ENCODE results near the gene PDGFA. TPM values are rescaled to one million over a fixed set of nuclear protein-coding genes. Genes with fewer than 3 reads are reported as not detected.
"Not testable (repeated sequence)": the region's sequence is repeated elsewhere in the genome, so short reads cannot be mapped to it uniquely, and the experiment has no call there.

The PDGFA gene
- total RNA-seq, 1 donor from 2014 or later = 10.6 TPM

GRCh38 chr7:557558-557881, 37.9 kb upstream of the PDGFA start:
- peaks cover 5% of the 10 kb centered on the region for H3K36me3 Mint-ChIP-seq (ENCODE audit: low read depth)
- no peak for DNase-seq (ENCODE audit: low spot score)
- H3K27ac Mint-ChIP-seq = no peak overlapping the region
- no peaks in the 10 kb centered on the region for H3K4me1 Mint-ChIP-seq (ENCODE audit: low read depth)
- H3K4me3 Mint-ChIP-seq (ENCODE audit: low read depth) = no peak overlapping the region
- H3K27me3 Mint-ChIP-seq (ENCODE audit: low read depth) = no peaks in the 10 kb centered on the region
- intact Hi-C loops (cut with micrococcal nuclease) = no loop called here
- no peaks in the 10 kb centered on the region for H3K9me3 Mint-ChIP-seq

DNA sequence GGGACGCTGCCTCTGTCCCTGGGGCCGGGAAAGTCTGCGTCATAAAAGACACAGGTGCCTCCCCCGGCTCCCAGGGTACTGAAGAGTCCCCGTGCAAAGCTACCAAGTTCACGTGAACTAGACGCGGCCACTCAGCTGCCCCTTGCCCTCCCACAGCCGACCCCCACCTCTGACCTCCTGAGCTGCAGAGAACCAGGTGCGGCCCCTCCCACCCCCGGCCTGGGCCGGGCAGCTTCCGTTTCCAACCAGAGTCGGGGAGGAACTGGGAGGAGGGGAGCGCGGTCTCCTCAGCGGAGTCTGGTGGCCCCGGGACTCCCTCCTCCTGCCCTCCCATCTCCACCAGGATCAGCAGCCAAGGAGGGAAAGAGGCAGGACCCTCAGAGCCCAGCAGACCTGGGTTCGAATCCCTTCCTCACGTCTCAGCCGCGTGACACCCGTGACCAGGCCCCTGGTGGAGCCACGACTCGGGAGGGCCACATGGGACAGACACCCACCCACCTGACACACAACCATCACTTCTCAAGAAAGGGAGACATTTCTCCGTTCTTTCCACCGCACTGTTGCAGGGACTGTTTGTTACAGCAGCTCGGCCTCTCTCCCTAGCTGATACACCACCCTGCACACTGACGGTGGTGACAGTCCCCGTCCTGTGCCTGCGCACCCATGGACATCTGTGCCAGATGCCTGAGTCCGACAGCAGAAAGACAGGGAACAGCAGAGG, 37.4 kb upstream of the PDGFA start:
- DNase-seq (ENCODE audit: low spot score) = no peak
- Mint-ChIP-seq H3K36me3 (ENCODE audit: low read depth) (peaks cover 5% of the 10 kb centered on the region), H3K9me3 (no peaks in the 10 kb centered on the region), H3K27me3 (ENCODE audit: low read depth) (no peaks in the 10 kb centered on the region), H3K4me3 (ENCODE audit: low read depth) (no peak overlapping the region), H3K4me1 (ENCODE audit: low read depth) (no peaks in the 10 kb centered on the region), H3K27ac (no peak overlapping the region)
- intact Hi-C loops (cut with micrococcal nuclease) = no loop called here

- intact Hi-C loops (cut with micrococcal nuclease) = no loop called here
- peaks cover 5% of the 10 kb centered on the region for H3K36me3 Mint-ChIP-seq (ENCODE audit: low read depth)
- no peaks in the 10 kb centered on the region for H3K4me1 Mint-ChIP-seq (ENCODE audit: low read depth)
- H3K9me3 Mint-ChIP-seq = no peaks in the 10 kb centered on the region
- no peak for DNase-seq (ENCODE audit: low spot score)
- H3K4me3 Mint-ChIP-seq (ENCODE audit: low read depth) = no peak overlapping the region
- H3K27me3 Mint-ChIP-seq (ENCODE audit: low read depth) = no peaks in the 10 kb centered on the region
- no peak overlapping the region for H3K27ac Mint-ChIP-seq
Observed at GRCh38 chr7:556291-556826, 36.7 kb upstream of the PDGFA start.

- Mint-ChIP-seq H3K36me3 (ENCODE audit: low read depth) (peaks cover 5% of the 10 kb centered on the region), H3K4me3 (ENCODE audit: low read depth) (no peak overlapping the region), H3K4me1 (ENCODE audit: low read depth) (no peaks in the 10 kb centered on the region), H3K9me3 (no peaks in the 10 kb centered on the region), H3K27ac (no peak overlapping the region), H3K27me3 (ENCODE audit: low read depth) (no peaks in the 10 kb centered on the region)
- no peak for DNase-seq (ENCODE audit: low spot score)
- intact Hi-C loops (cut with micrococcal nuclease) = no loop called here
Observed at GRCh38 chr7:555551-556160, 36.0 kb upstream of the PDGFA start.

- intact Hi-C loops (cut with micrococcal nuclease) = no loop called here
- Mint-ChIP-seq H3K4me3 (ENCODE audit: low read depth) (no peak overlapping the region), H3K4me1 (ENCODE audit: low read depth) (no peaks in the 10 kb centered on the region), H3K27me3 (ENCODE audit: low read depth) (no peaks in the 10 kb centered on the region), H3K36me3 (ENCODE audit: low read depth) (peaks cover 5% of the 10 kb centered on the region), H3K27ac (no peak overlapping the region), H3K9me3 (no peaks in the 10 kb centered on the region)
- no peak for DNase-seq (ENCODE audit: low spot score)
Observed at GRCh38 chr7:553636-554111, 34.0 kb upstream of the PDGFA start.

DNA sequence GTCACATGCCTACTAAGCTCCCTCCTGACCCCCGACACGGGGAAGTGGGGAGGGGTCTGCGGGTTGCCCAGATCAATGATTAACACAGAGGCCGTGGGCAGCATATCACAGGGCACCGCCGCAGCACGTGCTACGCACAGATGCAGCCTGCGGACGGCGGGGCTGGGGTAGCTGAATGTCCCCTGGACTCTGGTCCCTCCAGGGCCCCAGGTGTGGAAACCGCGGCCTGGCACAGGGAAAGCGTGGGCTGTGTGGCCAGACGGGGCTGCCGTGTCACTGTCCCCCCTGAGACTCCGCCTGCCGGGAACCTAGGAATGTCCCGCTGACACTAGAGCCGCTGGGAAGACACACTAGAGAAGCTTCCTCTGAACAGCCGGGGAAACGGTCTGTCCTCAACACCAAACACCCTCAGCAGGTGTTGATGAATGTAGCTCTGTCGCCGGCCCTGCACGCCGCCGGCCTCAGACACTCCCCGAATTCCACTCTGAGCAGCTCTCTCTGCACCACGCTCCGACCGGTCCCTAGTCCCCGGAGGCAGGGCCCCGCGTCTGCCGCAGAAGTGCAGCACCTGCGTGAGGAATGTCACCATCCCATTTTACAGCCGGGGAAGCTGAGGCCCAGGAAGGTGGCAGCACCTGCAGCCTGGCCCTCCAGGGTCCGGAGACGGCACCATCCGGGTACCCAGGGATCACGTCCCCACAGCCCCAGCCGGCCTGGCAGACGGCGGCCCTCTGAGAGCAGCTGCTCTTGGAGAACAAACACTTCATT, 33.4 kb upstream of the PDGFA start:
- no peak for DNase-seq (ENCODE audit: low spot score)
- no peak overlapping the region for H3K27ac Mint-ChIP-seq
- peaks cover 4% of the 10 kb centered on the region for H3K36me3 Mint-ChIP-seq (ENCODE audit: low read depth)
- H3K9me3 Mint-ChIP-seq = no peaks in the 10 kb centered on the region
- no peaks in the 10 kb centered on the region for H3K27me3 Mint-ChIP-seq (ENCODE audit: low read depth)
- no peaks in the 10 kb centered on the region for H3K4me1 Mint-ChIP-seq (ENCODE audit: low read depth)
- no peak overlapping the region for H3K4me3 Mint-ChIP-seq (ENCODE audit: low read depth)
- intact Hi-C loops (cut with micrococcal nuclease) = no loop called here

GRCh38 chr7:552151-552867, 32.7 kb upstream of the PDGFA start:
- H3K4me1 Mint-ChIP-seq (ENCODE audit: low read depth); H3K4me3 Mint-ChIP-seq (ENCODE audit: low read depth); H3K27ac Mint-ChIP-seq; H3K36me3 Mint-ChIP-seq (ENCODE audit: low read depth); DNase-seq (ENCODE audit: low spot score); intact Hi-C loops (cut with micrococcal nuclease); H3K27me3 Mint-ChIP-seq (ENCODE audit: low read depth); H3K9me3 Mint-ChIP-seq: not testable (repeated sequence)

DNA sequence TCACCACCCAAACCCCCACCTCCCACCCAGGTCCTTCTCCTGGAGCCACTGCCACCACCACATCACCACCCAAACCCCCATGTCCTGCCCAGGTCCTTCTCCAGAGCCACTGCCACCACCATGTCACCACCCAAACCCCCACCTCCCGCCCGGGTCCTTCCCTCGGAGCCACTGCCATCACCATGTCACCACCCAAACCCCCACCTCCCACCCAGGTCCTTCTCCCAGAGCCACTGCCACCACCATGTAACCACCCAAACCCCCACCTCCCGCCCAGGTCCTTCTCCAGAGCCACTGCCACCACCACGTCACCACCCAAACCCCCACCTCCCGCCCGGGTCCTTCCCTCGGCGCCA, 31.9 kb upstream of the PDGFA start:
- intact Hi-C loops (cut with micrococcal nuclease); H3K4me1 Mint-ChIP-seq (ENCODE audit: low read depth); DNase-seq (ENCODE audit: low spot score); H3K9me3 Mint-ChIP-seq; H3K27me3 Mint-ChIP-seq (ENCODE audit: low read depth); H3K27ac Mint-ChIP-seq; H3K36me3 Mint-ChIP-seq (ENCODE audit: low read depth); H3K4me3 Mint-ChIP-seq (ENCODE audit: low read depth): not testable (repeated sequence)

DNA sequence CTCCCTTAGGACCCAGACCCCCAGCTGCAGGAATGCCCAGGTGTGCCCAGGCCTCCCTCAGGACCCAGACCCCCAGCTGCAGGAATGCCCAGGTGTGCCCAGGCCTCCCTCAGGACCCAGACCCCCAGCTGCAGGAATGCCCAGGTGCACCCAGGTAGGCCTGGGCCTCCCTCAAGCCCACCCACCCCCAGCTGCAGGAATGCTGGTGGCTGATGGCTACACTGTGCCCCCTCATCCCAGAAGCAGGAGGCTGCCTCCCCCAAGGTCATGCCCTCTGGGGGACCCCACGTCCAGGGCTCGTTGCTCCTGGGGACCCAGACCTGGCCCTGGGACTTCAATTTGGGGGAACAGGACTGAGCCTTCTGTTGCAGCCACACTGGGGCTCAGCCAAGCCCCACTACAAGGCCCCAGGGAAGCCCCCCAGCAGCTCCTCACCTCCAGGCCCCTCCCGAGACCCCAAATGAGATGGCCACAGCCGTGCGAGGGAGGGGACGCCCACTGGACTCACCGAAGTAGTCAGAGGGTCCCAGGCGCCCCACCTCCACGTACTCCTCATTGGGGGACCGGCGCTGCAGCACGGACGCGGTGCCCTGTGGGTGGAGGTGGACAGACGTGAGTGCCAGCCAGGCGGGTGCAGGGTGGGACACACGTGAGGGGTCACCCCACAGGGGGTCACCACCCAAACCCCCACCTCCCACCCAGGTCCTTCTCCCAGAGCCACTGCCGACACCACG, 31.4 kb upstream of the PDGFA start:
- Mint-ChIP-seq H3K27ac (no peak overlapping the region), H3K9me3 (no peaks in the 10 kb centered on the region), H3K4me3 (ENCODE audit: low read depth) (no peak overlapping the region), H3K36me3 (ENCODE audit: low read depth) (no peaks in the 10 kb centered on the region), H3K4me1 (ENCODE audit: low read depth) (no peaks in the 10 kb centered on the region), H3K27me3 (ENCODE audit: low read depth) (no peaks in the 10 kb centered on the region)
- no peak for DNase-seq (ENCODE audit: low spot score)
- intact Hi-C loops (cut with micrococcal nuclease) = no loop called here

GRCh38 chr7:549891-550625, 30.4 kb upstream of the PDGFA start:
- no peak overlapping the region for H3K4me3 Mint-ChIP-seq (ENCODE audit: low read depth)
- no peak overlapping the region for H3K27ac Mint-ChIP-seq
- H3K27me3 Mint-ChIP-seq (ENCODE audit: low read depth) = no peaks in the 10 kb centered on the region
- intact Hi-C loops (cut with micrococcal nuclease) = no loop called here
- no peaks in the 10 kb centered on the region for H3K4me1 Mint-ChIP-seq (ENCODE audit: low read depth)
- no peak for DNase-seq (ENCODE audit: low spot score)
- H3K36me3 Mint-ChIP-seq (ENCODE audit: low read depth) = no peaks in the 10 kb centered on the region
- H3K9me3 Mint-ChIP-seq = no peaks in the 10 kb centered on the region

GRCh38 chr7:549066-549890, 29.6 kb upstream of the PDGFA start:
- no peaks in the 10 kb centered on the region for H3K4me1 Mint-ChIP-seq (ENCODE audit: low read depth)
- no peaks in the 10 kb centered on the region for H3K36me3 Mint-ChIP-seq (ENCODE audit: low read depth)
- no peak for DNase-seq (ENCODE audit: low spot score)
- no peak overlapping the region for H3K4me3 Mint-ChIP-seq (ENCODE audit: low read depth)
- intact Hi-C loops (cut with micrococcal nuclease) = no loop called here
- H3K9me3 Mint-ChIP-seq = no peaks in the 10 kb centered on the region
- H3K27ac Mint-ChIP-seq = no peak overlapping the region
- no peaks in the 10 kb centered on the region for H3K27me3 Mint-ChIP-seq (ENCODE audit: low read depth)

Data from activated T-helper 2 cell treated with anti-CD3 and anti-CD28 coated beads, Interferon-gamma antibody, Interleukin-2, Interleukin-4, amounts not matched to agents 10 μg/mL and 5 μg/mL and 100 μg/mL, durations not matched to agents 14 hours and 24 hours and 36 hours (primary cell).